Measurements from ENCODE around the gene TXLNG. TPM values are rescaled to one million over a fixed set of nuclear protein-coding genes. Genes with fewer than 3 reads are reported as not detected.

TXLNG gene
- polyA plus RNA-seq, 1 experiment = 4.5 TPM

- ChIA-PET POLR2A (no interaction called here), CTCF (interaction anchor here (0.7 kb wide), 1 partner anchor 276 kb away, joined by 4 read pairs; no protein-coding TSS in a partner anchor)
- Histone ChIP-seq H3K27me3 (ENCODE audit: control insufficient read depth, insufficient read depth, low read length) (no peaks in the 10 kb centered on the region), H3K4me3 (ENCODE audit: low read depth, low read length) (peak overlapping the region; percentile 60), H3K36me3 (ENCODE audit: control insufficient read depth, insufficient read depth, low read length) (no peaks in the 10 kb centered on the region)
- DNase-seq (ENCODE audit: low read depth) = no peak
- no peak for TF ChIP-seq CTCF (IDR thresholded peaks at IDR 0.05; ENCODE audit: insufficient read depth, low read depth, low read length)
Measured at GRCh38 chrX:16785247-16786138, 773 bp upstream of the TXLNG start.

GRCh38 chrX:16786791-16787735, 797 bp downstream of the TXLNG start:
- Histone ChIP-seq H3K4me3 (ENCODE audit: low read depth, low read length) (peak overlapping the region; percentile 78), H3K36me3 (ENCODE audit: control insufficient read depth, insufficient read depth, low read length) (no peaks in the 10 kb centered on the region), H3K27me3 (ENCODE audit: control insufficient read depth, insufficient read depth, low read length) (no peaks in the 10 kb centered on the region)
- DNase-seq (ENCODE audit: low read depth) = no peak
- ChIA-PET POLR2A (no interaction called here), CTCF (interaction anchor here (0.6 kb wide), 1 partner anchor 57 kb away, joined by 3 read pairs; no protein-coding TSS in a partner anchor)
- TF ChIP-seq CTCF (IDR thresholded peaks at IDR 0.05; ENCODE audit: insufficient read depth, low read depth, low read length) = no peak

- POLR2A ChIA-PET = no interaction called here
Measured at GRCh38 chrX:16788477-16788876, 2.2 kb downstream of the TXLNG start.

GRCh38 chrX:16796298-16796697, 10.0 kb downstream of the TXLNG start:
- no peak for DNase-seq (ENCODE audit: low read depth)
- no peak for TF ChIP-seq CTCF (IDR thresholded peaks at IDR 0.05; ENCODE audit: insufficient read depth, low read depth, low read length)
- H3K4me3 ChIP-seq (ENCODE audit: low read depth, low read length) = no peak overlapping the region
- POLR2A ChIA-PET = no interaction called here
- no peaks in the 10 kb centered on the region for H3K27me3 ChIP-seq (ENCODE audit: control insufficient read depth, insufficient read depth, low read length)
- no peaks in the 10 kb centered on the region for H3K36me3 ChIP-seq (ENCODE audit: control insufficient read depth, insufficient read depth, low read length)
- CTCF ChIA-PET = interaction anchor here (0.6 kb wide), 1 partner anchor 12 kb away, joined by 3 read pairs; no protein-coding TSS in a partner anchor

More at GRCh38 chrX:16788477-16788876, 2.2 kb downstream of the TXLNG start:
- no peak for DNase-seq (ENCODE audit: low read depth)
- no peak overlapping the region for H3K4me3 ChIP-seq (ENCODE audit: low read depth, low read length)
- CTCF ChIA-PET = no interaction called here
- H3K36me3 ChIP-seq (ENCODE audit: control insufficient read depth, insufficient read depth, low read length) = no peaks in the 10 kb centered on the region
- no peak for TF ChIP-seq CTCF (IDR thresholded peaks at IDR 0.05; ENCODE audit: insufficient read depth, low read depth, low read length)
- H3K27me3 ChIP-seq (ENCODE audit: control insufficient read depth, insufficient read depth, low read length) = no peaks in the 10 kb centered on the region

All from BJ (cell line).